Prostate gland (tissue), 2 donors: ENCODE data around the gene SPTLC1.

Experiments used
- CTCF ChIP-seq, 4 experiments: fragments of 200-600 bp in 2 of 4; fragments of 450-650 bp in 2 of 4; sonication (generic) in 2 of 4; IDR thresholded peaks; 1 replicate in 3 of 4; 2 replicates in 1 of 4; pipeline ENCODE4 v1.5.1; 2016 to 2019; ENCODE audit warnings: antibody characterized with exemption in 4 of 4, mild to moderate bottlenecking in 2 of 4, moderate library complexity in 2 of 4
- POLR2A ChIP-seq: fragments of 450-650 bp; IDR thresholded peaks from one replicate; pipeline ENCODE4 v1.6.1; 2016; ENCODE audit warnings: antibody characterized with exemption, mild to moderate bottlenecking

GRCh38 chr9:92043002-92043401, 72.2 kb downstream of the SPTLC1 start:
- TF ChIP-seq CTCF (IDR thresholded peaks at IDR 0.05) (no peak), POLR2A (no peak)
